ENCODE data around the gene MRPL12. TPM values are rescaled to one million over a fixed set of nuclear protein-coding genes. Genes with fewer than 3 reads are reported as not detected.

Gene MRPL12
- total and polyA plus RNA-seq, 8 donors: 27.2 to 72.2 (median 35.3) TPM

DNA sequence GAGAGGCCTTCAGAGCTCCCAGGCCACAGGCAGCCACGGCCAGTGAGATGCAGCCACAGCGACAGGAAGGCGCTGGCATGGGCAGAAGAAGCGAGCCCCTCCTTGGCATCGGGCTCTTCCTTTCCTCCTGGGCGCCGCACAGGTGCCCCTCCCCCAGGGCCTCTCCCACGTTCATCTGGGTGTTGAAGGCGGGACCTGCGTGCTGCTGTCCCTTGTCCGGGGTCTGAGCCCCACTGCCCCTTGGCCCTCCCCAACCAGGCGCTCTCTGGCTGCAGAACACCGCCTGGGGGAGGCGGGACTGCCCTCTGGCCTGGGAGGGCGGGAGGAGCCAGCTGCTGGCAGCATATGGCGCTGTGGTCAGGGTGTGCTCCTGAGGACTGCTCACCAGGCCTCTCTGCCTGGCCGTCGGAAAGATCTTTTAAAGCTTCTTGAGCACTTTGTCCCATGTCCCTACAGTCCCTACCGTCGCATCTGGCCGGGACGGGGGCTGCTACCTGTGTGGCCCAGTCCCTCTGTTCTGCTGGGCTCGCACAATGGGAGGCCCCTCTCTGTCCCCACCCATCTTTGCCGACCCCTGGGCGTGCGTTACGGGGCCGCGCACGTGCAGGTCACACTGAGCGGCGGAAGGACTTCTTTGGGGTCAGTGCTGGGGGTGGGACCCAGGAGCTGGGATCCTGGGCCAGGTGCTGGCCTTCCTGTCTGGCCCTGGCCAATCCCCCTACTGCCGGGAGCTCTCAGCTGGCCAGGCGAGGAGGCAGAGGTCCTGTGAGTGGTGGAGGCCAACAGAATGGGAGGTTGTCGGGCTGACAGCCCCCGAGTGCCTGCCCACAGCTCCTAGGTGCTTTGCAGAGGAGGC, 10.6 kb downstream of the MRPL12 start:
- no peak overlapping the region for H3K27ac ChIP-seq
- H3K36me3 ChIP-seq: peaks cover 0 to 18% of the 10 kb centered on the region in 2 donors
- TF ChIP-seq, protein P1, sequence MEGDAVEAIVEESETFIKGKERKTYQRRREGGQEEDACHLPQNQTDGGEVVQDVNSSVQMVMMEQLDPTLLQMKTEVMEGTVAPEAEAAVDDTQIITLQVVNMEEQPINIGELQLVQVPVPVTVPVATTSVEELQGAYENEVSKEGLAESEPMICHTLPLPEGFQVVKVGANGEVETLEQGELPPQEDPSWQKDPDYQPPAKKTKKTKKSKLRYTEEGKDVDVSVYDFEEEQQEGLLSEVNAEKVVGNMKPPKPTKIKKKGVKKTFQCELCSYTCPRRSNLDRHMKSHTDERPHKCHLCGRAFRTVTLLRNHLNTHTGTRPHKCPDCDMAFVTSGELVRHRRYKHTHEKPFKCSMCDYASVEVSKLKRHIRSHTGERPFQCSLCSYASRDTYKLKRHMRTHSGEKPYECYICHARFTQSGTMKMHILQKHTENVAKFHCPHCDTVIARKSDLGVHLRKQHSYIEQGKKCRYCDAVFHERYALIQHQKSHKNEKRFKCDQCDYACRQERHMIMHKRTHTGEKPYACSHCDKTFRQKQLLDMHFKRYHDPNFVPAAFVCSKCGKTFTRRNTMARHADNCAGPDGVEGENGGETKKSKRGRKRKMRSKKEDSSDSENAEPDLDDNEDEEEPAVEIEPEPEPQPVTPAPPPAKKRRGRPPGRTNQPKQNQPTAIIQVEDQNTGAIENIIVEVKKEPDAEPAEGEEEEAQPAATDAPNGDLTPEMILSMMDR (IDR thresholded peaks at IDR 0.05): no peak
- H3K4me1 ChIP-seq: peaks cover 23 to 42% of the 10 kb centered on the region in 2 donors
- H3K9me3 ChIP-seq: no peaks in the 10 kb centered on the region
- intact Hi-C loops (cut with DNase I): no loop called here
- no peak for DNase-seq
- no peak for ATAC-seq
- H3K4me3 ChIP-seq: peak overlapping the region in 1 of 2 donors; percentile 83
- no peaks in the 10 kb centered on the region for H3K27me3 ChIP-seq

- Histone ChIP-seq H3K27me3 (no peaks in the 10 kb centered on the region), H3K4me3 (no peak overlapping the region), H3K36me3 (peaks cover 0 to 24% of the 10 kb centered on the region in 2 donors), H3K9me3 (no peaks in the 10 kb centered on the region), H3K27ac (no peak overlapping the region), H3K4me1 (peaks cover 23 to 42% of the 10 kb centered on the region in 2 donors)
- DNase-seq (no peak), ATAC-seq (no peak)
- intact Hi-C loops (cut with DNase I): no loop called here
- TF ChIP-seq, protein P1 (IDR thresholded peaks at IDR 0.05): no peak
Observed at GRCh38 chr17:81714412-81715106, 11.4 kb downstream of the MRPL12 start.

DNA sequence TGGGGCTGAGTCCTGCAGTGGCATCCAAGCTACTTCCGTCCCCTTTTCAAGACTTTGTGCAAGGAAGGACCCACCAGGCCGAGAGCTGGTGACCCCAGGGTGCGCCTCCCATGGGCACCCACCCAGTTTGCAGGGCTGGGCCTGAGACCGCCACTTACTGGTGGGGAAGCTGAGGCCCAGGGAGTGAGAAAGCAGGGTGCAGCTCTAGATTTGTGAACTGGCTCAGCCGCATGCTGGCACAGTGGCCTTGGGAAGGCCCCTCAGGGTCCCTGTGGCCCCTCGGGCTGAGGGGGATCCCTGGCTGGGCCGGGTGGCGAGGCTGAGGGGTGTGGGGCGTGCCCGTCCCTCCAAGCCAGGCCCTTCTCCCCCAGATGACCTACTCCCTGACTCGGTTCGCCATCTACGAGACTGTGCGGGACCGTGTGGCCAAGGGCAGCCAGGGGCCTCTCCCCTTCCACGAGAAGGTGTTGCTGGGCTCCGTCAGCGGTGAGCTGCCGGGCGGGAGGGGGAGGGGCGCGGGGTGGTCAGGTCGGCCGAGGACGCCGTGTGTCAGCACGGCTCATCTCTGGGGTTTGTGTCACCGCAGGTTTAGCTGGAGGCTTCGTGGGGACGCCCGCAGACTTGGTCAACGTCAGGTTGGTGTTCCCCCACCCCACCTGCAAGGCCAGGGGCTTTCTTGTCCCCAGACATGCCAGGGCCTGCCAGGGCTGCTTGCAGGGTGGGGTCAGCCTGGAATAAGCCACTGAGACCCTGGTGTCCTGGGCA, 12.1 kb downstream of the MRPL12 start:
- Histone ChIP-seq H3K4me1 (peaks cover 23 to 35% of the 10 kb centered on the region in 2 donors), H3K9me3 (no peaks in the 10 kb centered on the region), H3K36me3 (peaks cover 0 to 28% of the 10 kb centered on the region in 2 donors), H3K27me3 (no peaks in the 10 kb centered on the region), H3K4me3 (no peak overlapping the region), H3K27ac (no peak overlapping the region)
- TF ChIP-seq, protein P1 (IDR thresholded peaks at IDR 0.05): no peak
- ATAC-seq (no peak), DNase-seq (no peak)
- intact Hi-C loops (cut with DNase I): no loop called here

DNA sequence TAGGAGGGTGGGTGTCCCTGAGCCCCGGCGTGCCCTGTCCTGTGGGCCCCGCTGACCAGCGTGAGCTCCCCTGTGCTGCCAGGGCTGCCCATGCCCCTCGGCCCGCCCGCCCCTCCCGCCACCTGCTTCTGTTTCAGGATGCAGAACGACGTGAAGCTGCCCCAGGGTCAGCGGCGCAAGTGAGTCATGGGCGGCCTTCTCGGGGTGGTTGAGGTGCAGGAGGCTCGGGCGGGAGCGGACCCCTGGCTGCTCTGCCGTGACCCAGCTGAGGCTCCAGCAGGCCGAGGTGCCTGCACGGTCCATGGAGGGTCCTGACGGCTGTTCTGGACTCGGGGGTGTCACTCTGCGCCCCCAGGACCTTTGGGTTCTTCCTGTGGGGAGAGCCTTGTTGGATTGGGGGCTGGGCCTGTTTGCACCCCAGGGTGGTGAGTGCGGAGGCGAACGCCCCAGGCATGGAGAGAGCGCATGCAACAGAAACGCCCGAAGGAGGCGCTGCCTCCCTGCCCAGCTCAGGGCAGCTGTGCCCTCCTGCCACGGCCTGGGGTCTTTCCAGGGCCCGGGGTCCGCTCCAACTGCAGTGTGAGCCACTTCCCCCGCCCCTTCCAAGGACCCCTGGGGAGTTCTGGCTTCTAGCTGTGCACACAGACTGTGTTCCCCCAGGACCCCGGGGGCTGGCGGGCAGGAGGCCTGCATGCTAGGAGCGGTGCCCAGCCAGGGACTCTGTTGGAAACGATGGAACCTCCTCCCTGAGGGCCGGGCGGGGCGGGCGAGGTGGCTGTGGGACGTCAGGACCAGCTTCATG, 12.9 kb downstream of the MRPL12 start:
- Histone ChIP-seq H3K4me3 (no peak overlapping the region), H3K4me1 (peaks cover 15 to 28% of the 10 kb centered on the region in 2 donors), H3K9me3 (no peaks in the 10 kb centered on the region), H3K36me3 (peaks cover 0 to 28% of the 10 kb centered on the region in 2 donors), H3K27me3 (no peaks in the 10 kb centered on the region), H3K27ac (no peak overlapping the region)
- DNase-seq (no peak), ATAC-seq (no peak)
- intact Hi-C loops (cut with DNase I): no loop called here
- TF ChIP-seq, protein P1 (IDR thresholded peaks at IDR 0.05): no peak
